ENCODE data around the gene MYMK.
"Not testable (repeated sequence)": the region's sequence is repeated elsewhere in the genome, so short reads cannot be mapped to it uniquely, and the experiment has no call there.

Gene MYMK, protein sequence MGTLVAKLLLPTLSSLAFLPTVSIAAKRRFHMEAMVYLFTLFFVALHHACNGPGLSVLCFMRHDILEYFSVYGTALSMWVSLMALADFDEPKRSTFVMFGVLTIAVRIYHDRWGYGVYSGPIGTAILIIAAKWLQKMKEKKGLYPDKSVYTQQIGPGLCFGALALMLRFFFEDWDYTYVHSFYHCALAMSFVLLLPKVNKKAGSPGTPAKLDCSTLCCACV

DNA sequence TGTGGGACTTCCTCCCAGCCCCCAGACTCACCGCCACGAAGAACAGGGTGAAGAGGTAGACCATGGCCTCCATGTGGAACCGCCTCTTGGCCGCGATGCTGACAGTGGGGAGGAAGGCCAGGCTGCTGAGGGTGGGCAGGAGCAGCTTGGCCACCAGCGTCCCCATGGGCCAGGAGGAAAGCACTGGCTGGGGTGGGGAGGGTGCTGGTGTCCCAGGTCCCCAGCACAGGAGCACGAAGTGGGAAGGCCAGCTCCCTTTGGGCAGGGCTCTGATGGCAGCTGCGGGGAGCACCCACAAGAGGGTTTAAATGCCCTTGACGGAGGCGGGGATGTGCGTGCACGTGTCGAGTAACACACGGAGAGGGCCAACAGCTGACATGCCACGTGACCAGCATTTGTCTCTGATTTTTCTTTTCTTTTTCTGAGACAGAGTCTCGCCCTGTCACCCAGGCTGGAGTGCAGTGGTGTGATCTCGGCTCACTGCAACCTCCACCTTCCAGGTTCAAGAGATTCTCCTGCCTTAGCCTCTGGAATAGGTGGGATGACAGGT, at the start of gene MYMK:
TSS of gene MYMK (minus strand) at position 281 of the 550 bp plus-strand sequence. CDS start at position 166, 115 bp downstream.
- no peak for DNase-seq

GRCh38 chr9:133573791-133574515, 49.2 kb upstream of the MYMK start:
- DNase-seq, result no peak

DNA sequence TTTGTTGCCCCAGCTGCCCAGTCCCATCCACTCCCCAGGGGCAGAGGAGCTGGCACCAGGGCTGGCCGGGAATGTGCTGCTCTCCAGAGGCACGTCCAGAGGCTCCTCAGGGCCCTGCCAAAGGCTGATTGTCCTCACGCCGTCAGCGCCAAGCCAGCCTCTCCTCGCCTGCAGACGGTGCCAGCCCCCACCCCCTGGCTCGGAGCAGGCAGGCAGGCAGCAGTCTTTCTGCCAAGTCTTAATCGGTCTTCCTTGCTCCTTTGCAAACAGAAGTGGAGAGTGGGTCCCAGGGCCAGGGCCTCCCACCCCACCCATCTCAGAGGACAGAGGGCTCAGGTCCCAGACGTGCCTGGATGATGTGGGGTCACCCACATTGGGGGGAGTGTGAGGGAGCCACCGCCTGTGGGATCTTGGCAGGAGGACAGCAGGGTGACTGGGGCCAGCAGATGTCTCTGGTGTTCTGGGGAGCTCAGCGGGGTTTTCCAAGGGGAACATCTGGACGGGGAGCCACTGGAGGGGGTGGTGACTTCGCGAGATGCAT, 48.1 kb upstream of the MYMK start:
- no peak for DNase-seq

DNA sequence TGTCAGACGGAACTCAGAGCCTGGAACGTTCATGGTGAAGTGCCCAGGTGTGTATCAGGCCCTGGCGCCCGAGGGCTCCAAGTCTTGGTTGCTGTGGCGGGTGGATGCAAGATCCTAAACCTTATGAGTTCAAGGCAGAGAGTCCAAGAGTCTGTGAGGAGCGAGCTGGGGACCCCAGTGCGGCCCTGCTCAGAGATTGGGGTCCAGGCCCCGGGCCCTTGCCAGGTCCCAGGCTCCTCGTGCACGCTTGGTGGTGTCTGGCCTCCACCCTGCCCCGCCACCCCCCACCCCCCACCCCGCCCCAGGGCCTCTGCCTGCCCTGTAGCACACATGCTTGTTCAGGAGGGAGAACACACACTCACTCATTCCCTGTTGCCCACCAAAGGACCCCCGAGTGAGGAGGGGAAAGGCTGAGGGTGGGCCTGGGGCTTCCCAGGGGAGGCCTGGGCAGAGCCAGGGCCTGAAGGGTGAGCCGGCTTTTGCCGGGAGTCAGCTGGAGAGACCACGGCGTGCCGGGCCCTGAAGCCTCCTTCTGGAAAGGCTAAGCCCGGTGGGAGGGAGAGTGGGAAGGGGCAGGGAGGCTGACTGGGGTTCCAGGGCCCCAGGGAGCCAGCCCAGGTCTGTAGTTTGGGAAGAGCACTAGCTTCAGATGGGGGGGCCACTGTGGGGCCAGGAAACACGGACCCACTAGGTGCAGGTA, 47.3 kb upstream of the MYMK start:
- DNase-seq, result no peak

- DNase-seq, result no peak
Measured at GRCh38 chr9:133571391-133571890, 46.7 kb upstream of the MYMK start.

- no peak for DNase-seq
Measured at GRCh38 chr9:133570691-133571080, 45.9 kb upstream of the MYMK start.

- no peak for DNase-seq
Measured at GRCh38 chr9:133569891-133570690, 45.3 kb upstream of the MYMK start.

GRCh38 chr9:133569121-133569785, 44.5 kb upstream of the MYMK start:
- no peak for DNase-seq

GRCh38 chr9:133568186-133568585, 43.4 kb upstream of the MYMK start:
- DNase-seq, result no peak

GRCh38 chr9:133566817-133567216, 42.1 kb upstream of the MYMK start:
- DNase-seq, result no peak

DNA sequence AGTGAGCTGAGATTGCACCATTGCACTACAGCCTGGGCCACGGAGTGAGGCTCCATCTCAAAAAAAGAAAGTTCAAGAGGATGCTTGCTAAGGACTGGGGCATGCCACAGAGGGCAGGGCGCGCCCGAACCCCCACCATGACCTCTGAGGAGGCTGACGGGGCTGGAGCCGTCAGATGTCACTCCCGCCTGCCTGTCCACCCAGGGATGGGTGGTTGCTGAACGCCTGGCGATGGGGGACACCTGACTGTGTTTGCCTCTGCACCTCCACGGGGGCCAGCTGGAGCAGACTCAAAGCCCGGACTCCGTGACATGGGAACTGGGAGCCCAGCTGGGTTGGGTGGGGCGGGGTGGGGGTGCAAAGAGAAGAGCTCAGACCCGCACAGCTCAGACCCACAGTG, 41.6 kb upstream of the MYMK start:
- no peak for DNase-seq

DNA sequence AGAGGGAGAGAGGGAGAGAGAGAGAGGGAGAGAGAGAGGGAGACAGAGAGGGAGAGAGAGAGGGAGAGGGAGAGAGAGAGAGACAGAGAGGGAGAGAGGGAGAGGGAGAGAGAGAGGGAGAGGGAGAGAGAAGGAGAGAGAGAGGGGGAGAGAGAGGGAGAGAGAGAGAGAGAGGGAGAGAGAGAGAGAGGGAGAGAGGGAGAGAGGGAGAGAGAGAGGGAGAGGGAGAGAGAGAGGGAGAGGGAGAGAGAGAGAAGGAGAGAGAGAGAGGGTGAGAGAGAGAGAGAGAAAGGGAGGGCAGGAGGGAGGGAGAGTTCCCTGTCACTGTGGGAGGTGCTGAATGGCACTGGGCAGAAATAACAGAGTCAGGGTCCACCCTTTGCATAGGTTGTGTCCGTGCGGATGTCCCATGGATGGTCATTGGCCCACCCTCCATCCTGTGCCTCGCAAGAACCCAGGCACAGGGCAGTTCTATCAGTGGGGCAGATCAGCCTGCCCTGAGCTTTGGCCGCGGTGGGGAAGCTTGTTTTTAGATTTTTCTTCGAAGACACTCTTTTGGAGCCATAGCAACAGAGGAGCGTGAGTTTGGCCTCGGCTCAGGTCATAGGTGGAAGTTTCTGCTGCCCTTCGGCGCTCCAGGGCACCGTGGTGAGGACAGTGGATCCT, 39.8 kb upstream of the MYMK start:
- no peak for DNase-seq

DNA sequence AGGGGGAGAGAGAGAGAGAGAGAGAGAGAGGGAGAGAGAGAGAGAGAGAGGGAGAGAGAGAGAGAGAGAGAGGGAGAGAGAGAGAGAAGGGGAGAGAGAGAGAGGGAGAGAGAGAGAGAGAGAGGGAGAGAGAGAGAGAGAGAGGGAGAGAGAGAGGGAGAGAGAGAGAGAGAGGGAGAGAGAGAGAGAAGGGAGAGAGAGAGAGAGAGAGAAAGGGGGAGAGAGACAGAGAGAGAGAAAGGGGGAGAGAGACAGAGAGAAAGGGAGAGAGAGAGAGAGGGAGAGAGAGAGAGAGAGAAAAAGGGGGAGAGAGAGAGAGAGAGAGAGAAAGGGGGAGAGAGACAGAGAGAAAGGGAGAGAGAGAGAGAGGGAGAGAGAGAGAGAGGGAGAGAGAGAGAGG, 39.1 kb upstream of the MYMK start:
- not testable (repeated sequence) for DNase-seq

DNA sequence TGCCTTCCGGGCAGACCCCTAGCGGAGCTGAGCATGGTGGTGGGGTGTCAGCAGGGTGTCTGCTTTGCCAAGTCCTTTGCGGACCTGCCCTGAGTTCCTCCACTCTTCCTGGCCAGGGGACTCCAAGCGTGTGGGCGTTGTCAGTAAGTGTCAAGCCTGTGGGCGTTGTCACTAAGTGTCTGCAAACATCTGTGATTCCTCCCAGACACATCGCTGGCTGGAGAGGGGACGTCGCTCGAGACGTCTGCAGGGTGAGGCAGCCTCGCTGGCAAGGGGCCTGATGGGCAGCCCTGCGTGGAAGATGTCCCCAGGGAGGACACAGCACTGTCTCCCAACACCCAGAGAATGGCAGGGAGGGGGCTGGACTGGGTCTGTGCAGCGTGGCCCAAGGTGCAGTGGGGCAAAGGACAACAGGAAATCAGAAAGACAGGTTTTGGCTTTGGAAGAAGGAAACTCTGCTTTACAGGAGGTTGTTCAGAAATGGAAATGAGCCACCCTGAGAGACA, 38.6 kb upstream of the MYMK start:
- DNase-seq, result no peak

DNA sequence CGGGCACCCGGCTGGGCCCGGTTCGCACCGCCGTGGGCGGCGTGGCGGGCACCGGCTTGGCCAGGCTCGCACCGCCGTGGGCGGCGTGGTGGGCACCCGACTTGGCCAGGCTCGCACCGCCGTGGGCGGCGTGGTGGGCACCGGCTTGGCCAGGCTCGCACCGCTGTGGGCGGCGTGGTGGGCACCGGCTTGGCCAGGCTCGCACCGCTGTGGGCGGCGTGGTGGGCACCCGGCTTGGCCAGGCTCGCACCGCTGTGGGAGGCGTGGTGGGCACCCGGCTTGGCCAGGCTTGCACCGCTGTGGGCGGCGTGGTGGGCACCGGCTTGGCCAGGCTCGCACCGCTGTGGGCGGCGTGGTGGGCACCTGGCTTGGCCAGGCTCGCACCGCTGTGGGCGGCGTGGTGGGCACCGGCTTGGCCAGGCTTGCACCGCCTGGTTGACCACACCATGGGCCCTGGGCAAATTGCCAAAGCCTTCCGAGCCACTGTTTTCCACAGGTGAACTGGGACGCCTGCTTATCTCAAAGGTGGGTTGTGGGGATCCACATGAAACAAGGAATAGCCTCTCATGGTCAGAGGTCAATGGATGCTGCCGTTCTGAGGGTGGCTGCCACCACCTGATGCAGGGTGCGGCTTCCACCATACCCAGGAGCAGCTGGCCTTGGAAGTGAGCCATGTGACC, 38.0 kb upstream of the MYMK start:
- no peak for DNase-seq

DNA sequence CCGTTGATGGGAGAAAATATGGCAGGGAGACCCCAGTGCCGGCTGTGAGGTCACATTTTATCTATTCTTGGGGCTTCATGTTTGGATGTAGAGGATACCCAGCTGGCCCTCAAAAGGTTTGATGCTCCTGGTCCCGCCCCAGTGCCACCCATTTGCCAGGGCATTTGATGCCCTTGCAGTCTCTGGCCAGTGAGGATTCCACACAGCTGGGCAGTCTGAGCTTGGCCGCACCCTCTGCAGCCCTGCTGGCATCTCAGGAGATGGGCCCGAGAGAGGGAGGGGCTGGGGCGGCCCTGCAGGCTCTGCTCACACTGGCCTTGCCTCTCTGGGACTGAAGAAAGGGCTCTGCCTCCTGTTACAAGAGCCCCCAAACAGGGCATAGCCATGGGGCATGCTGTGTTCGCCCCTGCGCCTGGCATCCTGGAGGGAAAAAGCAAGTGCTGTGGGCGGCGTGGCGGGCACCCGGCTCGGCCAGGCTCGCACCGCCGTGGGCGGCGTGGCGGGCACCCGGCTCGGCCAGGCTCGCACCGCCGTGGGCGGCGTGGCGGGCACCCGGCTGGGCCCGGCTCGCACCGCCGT, 37.3 kb upstream of the MYMK start:
- no peak for DNase-seq

- no peak for DNase-seq
Measured at GRCh38 chr9:133560944-133561343, 36.2 kb upstream of the MYMK start.

- no peak for DNase-seq
Measured at GRCh38 chr9:133560311-133560710, 35.6 kb upstream of the MYMK start.

- DNase-seq, result no peak
Measured at GRCh38 chr9:133558191-133559126, 33.7 kb upstream of the MYMK start.

Data from SW 1271 (cell line).